Lower leg skin (tissue), 3 donors: ENCODE data around the gene DISP3.

ENCODE experiments used
- CTCF ChIP-seq, 3 donors: fragments of 450-650 bp; IDR thresholded peaks; one replicate each; pipeline ENCODE4 v1.5.1; 2016; ENCODE audit warnings: antibody characterized with exemption in 3 of 3, mild to moderate bottlenecking in 3 of 3, moderate library complexity in 2 of 3
- POLR2A ChIP-seq, 2 donors: fragments of 450-650 bp; IDR thresholded peaks; one replicate each; pipeline ENCODE4 v1.6.1; 2016 to 2017; ENCODE audit warnings: antibody characterized with exemption in 2 of 2, mild to moderate bottlenecking in 1 of 2, moderate library complexity in 1 of 2

GRCh38 chr1:11500881-11501280, 21.9 kb downstream of the DISP3 start:
- no peak for TF ChIP-seq POLR2A (IDR thresholded peaks at IDR 0.05)
- TF ChIP-seq CTCF (IDR thresholded peaks at IDR 0.05), result no peak
